ENCODE measurements around the gene FERMT2. TPM values are rescaled to one million over a fixed set of nuclear protein-coding genes. Genes with fewer than 3 reads are reported as not detected.

Gene FERMT2
- polyA plus RNA-seq, 6 donors from 2014 or later, result not detected

DNA sequence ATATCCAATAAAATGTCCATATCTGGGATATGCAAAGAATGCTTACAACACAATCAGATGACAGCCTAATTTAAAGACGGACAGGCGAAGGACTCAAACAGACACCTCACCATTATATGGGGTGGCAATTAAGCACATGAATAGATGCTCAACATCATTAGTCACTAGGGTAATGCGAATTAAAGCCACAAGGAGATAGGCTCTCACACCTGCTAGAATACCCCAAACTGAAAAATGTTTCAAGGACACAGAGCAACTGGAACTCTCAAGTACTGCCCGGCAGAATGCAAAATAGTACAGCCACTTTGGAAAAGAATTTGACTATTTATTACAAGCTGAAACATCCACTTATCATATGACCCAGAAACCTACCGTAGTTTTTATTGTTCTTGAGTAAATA lies 42.9 kb downstream of the FERMT2 start:
- Mint-ChIP-seq H3K4me1 (peaks cover 5 to 12% (median 6%) of the 10 kb centered on the region in 3 donors), H3K27me3 (no peaks in the 10 kb centered on the region), H3K36me3 (no peaks in the 10 kb centered on the region), H3K4me3 (no peak overlapping the region), H3K9me3 (no peaks in the 10 kb centered on the region), H3K27ac (no peak overlapping the region)
- DNase-seq (no peak), ATAC-seq (ENCODE audit: low read depth in 2 of 2) (no peak)

DNA sequence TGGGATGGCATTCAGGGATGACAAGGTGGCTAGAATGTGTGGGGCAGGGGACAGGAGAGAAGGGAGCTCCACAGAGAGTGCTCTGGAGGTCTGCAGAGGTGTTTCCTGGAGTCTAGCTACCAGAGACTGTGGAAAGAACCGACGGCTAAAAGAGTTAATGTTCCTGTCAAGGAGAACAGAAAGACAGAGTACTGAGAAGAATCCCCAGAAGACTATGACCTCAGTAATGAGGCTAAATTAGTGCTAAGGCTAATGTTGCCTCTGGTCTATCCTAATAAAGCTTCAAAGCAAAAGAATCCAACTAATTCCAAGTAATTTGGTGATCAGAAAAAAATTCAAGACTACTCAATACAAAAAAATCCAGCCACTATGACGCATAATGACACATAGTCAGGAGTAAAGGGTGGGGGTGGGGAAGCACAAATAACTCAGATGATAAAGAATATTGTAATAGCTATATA lies 44.7 kb downstream of the FERMT2 start:
- Mint-ChIP-seq H3K27ac (peak overlapping the region in 1 of 6 donors; percentile 75), H3K9me3 (no peaks in the 10 kb centered on the region), H3K36me3 (no peaks in the 10 kb centered on the region), H3K4me3 (no peak overlapping the region), H3K27me3 (peaks cover 0 to 11% (median 3%) of the 10 kb centered on the region in 3 donors), H3K4me1 (peaks cover 0 to 2% (median 0%) of the 10 kb centered on the region in 3 donors)
- DNase-seq (no peak), ATAC-seq (ENCODE audit: low read depth in 2 of 2) (no peak)

DNA sequence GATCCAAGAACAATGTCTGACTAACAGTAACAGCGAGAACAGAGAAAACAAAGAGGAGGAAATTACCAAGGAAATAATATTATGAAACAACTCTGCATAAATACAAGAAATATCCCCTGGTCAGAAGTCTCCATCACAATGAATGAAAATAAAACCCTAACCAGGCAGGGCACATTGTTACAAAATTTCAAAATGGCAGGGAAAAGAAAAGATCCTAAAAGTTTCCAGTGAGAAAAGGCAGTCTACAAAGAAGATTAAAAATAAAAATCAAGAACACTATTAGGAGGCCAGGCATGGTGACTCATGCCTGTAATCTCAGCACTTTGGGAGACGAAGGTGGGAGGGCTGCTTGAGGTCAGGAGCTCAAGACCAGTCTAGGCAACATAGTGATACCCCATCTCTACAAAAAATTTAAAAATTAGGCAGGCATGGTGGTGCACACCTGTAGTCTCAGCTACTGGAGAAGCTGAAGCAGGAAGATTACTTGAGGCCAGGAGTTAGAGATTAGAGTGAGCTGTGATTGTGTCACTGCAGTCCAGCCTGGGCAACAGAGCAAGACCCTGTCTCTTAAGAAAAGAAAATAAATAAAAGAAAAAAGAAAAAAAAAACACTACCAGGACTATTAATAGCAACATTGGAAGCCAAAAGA lies 47.8 kb downstream of the FERMT2 start:
- peaks cover 0 to 13% (median 3%) of the 10 kb centered on the region in 3 donors for H3K27me3 Mint-ChIP-seq
- H3K4me3 Mint-ChIP-seq, result no peak overlapping the region
- peak overlapping the region in 2 of 6 donors; percentile 60 to 74 for H3K27ac Mint-ChIP-seq
- no peaks in the 10 kb centered on the region for H3K9me3 Mint-ChIP-seq
- H3K4me1 Mint-ChIP-seq, result no peaks in the 10 kb centered on the region
- DNase-seq (no peak), ATAC-seq (ENCODE audit: low read depth in 2 of 2) (no peak)
- no peaks in the 10 kb centered on the region for H3K36me3 Mint-ChIP-seq

DNA sequence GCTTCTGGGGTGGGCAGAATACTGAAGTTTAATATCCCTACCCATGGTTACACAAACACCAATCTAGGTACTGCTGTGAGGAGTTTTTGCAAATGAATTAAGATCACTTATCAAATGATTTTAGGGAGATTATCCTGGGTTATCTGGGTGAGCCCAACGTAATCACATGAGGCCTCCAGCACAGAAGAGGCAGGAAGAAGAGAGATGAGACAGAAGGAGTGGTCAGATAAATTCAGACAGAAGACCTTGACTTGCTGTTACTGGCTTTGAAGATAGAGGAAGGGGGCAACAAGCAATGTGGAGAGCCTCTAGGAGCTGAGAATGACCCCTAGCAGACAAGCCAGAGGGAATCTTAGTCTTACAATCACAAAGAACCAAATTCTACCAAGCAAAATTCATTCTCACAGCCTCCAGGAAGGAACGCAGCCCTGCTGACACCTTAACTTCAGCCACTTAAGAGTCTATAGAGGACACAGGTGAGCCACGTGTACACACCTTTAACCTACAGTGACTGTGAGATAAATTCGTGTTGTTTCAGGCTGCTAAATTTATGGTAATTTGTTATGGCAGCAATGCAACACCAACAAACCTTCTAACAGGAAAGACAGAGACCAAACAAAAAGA lies 49.4 kb downstream of the FERMT2 start:
- no peak overlapping the region for H3K4me3 Mint-ChIP-seq
- DNase-seq (no peak), ATAC-seq (ENCODE audit: low read depth in 2 of 2) (no peak)
- H3K27me3 Mint-ChIP-seq, result peaks cover 0 to 13% (median 3%) of the 10 kb centered on the region in 3 donors
- no peaks in the 10 kb centered on the region for H3K4me1 Mint-ChIP-seq
- no peaks in the 10 kb centered on the region for H3K9me3 Mint-ChIP-seq
- H3K27ac Mint-ChIP-seq, result peak overlapping the region in 3 of 6 donors; percentile 4 to 40 (median 8)
- no peaks in the 10 kb centered on the region for H3K36me3 Mint-ChIP-seq

DNA sequence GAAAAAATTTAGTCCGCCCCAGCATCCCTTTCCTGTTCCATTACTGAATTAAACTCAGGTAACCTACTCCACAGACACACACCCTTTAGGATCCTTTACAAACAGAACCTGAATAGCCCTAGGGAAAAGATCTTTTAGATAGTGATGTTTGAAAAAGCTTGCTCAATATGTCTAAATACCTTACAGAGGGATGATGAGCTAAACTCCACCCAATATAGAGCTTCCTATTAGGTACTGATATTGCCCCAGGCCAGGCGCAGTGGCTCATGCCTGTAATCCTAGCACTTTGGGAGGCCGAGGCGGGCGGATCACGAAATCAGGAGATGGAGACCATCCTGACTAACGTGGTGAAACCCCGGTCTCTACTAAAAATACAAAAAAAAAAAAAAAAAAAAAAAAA lies 50.1 kb downstream of the FERMT2 start:
- no peak for ATAC-seq (ENCODE audit: low read depth in 2 of 2)
- no peaks in the 10 kb centered on the region for H3K36me3 Mint-ChIP-seq
- peaks cover 0 to 13% (median 3%) of the 10 kb centered on the region in 3 donors for H3K27me3 Mint-ChIP-seq

DNA sequence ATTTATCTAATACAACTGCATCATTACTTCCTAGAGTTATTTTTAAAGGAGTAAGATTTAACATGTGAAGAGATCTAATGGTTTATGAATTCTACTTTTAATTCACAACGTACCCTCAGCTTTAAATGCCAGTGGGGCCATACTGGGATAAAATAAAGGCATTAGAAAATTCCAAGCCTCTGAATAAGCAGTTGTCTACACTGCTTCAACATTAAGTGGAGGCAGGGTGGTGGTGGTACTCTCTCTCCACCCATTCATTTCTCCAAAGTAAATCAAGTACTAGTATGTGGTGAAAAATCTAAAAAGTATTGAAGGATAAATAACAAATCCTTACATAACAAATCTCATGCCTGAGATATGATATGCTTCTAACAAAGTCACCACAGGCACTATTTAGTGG lies 52.4 kb downstream of the FERMT2 start:
- Mint-ChIP-seq H3K4me3 (no peak overlapping the region), H3K27ac (no peak overlapping the region), H3K9me3 (no peaks in the 10 kb centered on the region)

More for the DNA sequence above, 50.1 kb downstream of the FERMT2 start:
- H3K4me3 Mint-ChIP-seq, result no peak overlapping the region
- H3K27ac Mint-ChIP-seq, result no peak overlapping the region
- H3K9me3 Mint-ChIP-seq, result no peaks in the 10 kb centered on the region
- no peaks in the 10 kb centered on the region for H3K4me1 Mint-ChIP-seq
- DNase-seq, result no peak

DNA sequence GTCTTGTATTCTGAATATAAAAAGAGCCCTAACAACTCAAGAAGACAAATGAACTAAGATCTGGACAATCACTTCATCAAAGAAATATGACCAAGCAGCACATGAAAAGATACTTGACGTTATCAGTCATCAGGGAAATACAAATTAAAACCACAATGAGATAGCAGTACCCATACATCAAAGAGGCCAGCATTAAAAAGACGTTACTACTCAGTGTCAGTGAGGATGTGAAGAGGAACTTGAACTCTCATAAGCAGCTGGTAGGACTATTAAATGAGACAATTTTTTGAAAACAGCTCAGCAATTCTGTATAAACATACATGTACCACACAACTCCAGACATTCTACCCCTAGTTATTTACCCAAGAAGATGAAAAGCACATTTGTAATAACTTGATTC lies 55.9 kb downstream of the FERMT2 start:
- Mint-ChIP-seq H3K4me1 (no peaks in the 10 kb centered on the region), H3K27me3 (peaks cover 0 to 4% (median 0%) of the 10 kb centered on the region in 3 donors), H3K4me3 (no peak overlapping the region), H3K36me3 (no peaks in the 10 kb centered on the region), H3K9me3 (no peaks in the 10 kb centered on the region), H3K27ac (no peak overlapping the region)
- DNase-seq (no peak), ATAC-seq (ENCODE audit: low read depth in 2 of 2) (no peak)

More for the DNA sequence above, 52.4 kb downstream of the FERMT2 start:
- Mint-ChIP-seq H3K27me3 (peaks cover 0 to 13% (median 3%) of the 10 kb centered on the region in 3 donors), H3K36me3 (no peaks in the 10 kb centered on the region), H3K4me1 (no peaks in the 10 kb centered on the region)
- no peak for DNase-seq
- no peak for ATAC-seq (ENCODE audit: low read depth in 2 of 2)

DNA sequence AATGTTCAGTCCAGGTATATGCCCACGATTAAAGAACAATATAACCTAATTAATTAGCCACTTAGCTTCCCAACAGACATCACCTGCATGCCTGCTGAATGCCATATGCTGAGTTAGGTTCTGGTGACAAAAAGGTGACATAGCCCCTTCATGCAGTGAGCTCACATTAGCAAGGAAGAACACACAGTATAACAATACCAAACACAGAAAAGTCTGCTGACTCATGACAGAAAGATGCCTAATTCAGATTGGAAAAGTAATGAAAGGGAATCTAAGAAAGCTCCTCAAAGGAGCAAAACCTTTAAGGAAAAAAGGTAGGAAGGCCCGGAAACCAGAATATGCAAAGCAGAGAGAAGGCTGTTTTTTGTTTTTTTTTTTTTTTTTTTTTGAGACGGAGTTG lies 59.0 kb downstream of the FERMT2 start:
- DNase-seq (no peak), ATAC-seq (ENCODE audit: low read depth in 2 of 2) (no peak)
- no peaks in the 10 kb centered on the region for H3K4me1 Mint-ChIP-seq
- no peak overlapping the region for H3K27ac Mint-ChIP-seq
- no peaks in the 10 kb centered on the region for H3K36me3 Mint-ChIP-seq
- H3K27me3 Mint-ChIP-seq, result peaks cover 0 to 4% (median 0%) of the 10 kb centered on the region in 3 donors
- no peak overlapping the region for H3K4me3 Mint-ChIP-seq
- H3K9me3 Mint-ChIP-seq, result no peaks in the 10 kb centered on the region

DNA sequence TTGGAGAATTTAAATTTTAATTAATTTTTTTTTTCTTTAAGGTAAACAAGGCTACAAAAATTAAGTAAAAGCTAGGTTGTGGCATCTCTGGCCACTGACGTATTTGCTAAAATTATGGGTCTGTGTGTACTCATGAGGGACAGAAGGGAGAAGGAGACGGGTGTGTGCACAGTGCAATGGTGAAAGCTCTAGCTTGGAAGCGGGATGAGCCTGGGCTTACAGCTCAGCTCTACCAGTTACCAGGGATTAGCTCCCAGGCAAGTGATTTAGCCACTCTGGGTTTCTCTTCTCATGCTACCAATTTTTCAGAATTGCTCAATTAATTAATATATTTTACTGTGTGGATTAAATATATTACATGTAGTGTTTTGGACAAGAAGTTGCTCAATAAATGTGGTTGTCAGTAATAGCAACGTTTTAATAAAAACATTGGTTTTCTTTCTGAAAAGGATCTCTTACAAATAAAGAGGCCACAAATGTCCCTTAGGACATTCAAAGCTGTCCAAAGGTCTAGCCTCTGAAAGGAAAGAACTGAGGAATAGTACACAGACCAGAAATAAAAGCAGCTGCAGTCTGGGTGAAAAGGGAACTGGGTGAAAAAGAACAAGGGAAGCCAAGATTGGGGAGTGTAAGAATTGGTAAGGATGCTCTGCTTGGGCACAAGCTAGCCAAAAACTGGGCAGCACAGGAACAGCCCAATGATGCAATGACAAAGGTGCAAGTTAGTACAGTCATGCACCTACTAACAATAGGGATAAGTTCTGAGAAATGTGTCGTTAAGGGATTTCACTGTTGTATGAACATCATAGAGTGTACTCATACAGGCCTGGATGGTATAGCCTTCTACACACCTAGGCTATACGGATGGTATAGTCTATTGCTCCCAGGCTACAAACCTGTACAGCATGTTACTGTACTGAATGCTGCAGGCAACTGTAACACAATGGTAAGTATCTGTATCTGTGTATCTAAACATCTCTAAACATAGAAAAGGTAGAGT lies 61.7 kb downstream of the FERMT2 start:
- no peak for DNase-seq
- Mint-ChIP-seq H3K36me3 (no peaks in the 10 kb centered on the region), H3K27ac (no peak overlapping the region)

DNA sequence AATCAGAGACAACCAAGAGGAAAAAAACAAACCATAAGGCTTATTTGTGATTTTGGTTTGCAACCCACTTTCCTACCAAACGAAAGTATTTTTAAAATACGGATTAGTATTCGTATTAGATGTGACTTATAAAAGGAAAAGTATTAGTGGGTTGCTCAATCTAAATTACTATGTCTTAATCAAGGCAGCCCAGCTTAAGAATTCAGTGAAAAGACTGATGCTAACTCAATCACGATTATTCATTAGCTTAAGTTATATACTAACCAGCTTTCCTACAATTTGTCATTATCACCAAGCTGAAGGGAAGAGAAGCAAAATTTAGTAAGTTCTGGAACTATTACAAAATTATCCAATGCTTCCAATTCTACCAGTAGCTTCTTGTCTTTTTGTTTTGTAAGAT lies 62.7 kb downstream of the FERMT2 start:
- Mint-ChIP-seq H3K36me3 (no peaks in the 10 kb centered on the region), H3K27me3 (peaks cover 0 to 4% (median 0%) of the 10 kb centered on the region in 3 donors), H3K4me1 (no peaks in the 10 kb centered on the region), H3K27ac (no peak overlapping the region), H3K4me3 (no peak overlapping the region), H3K9me3 (no peaks in the 10 kb centered on the region)
- no peak for ATAC-seq (ENCODE audit: low read depth in 2 of 2)
- no peak for DNase-seq

More for the DNA sequence above, 61.7 kb downstream of the FERMT2 start:
- no peak overlapping the region for H3K4me3 Mint-ChIP-seq
- ATAC-seq (ENCODE audit: low read depth in 2 of 2), result no peak
- no peaks in the 10 kb centered on the region for H3K9me3 Mint-ChIP-seq
- H3K4me1 Mint-ChIP-seq, result no peaks in the 10 kb centered on the region
- H3K27me3 Mint-ChIP-seq, result peaks cover 0 to 4% (median 0%) of the 10 kb centered on the region in 3 donors

DNA sequence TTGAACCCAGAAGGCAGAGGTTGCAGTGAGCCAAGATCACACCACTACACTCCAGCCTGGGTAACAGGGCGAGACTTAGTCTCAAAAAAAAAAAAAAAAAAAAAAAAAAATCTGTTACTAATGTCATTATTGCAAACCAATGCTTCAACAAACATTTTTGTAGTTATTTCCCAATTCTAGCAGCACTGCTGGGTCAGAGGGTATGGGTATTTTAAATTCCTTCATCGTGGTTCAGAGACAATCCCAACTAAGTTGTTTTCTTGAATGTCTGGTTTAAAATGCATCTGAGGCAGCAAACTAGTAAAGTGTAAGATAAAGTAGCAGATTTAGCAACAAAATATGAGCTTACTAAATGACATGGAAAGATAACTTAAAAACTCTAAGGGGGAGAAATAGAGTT lies 65.6 kb downstream of the FERMT2 start:
- DNase-seq, result no peak
- no peak overlapping the region for H3K27ac Mint-ChIP-seq
- no peak overlapping the region for H3K4me3 Mint-ChIP-seq
- H3K27me3 Mint-ChIP-seq, result no peaks in the 10 kb centered on the region
- no peaks in the 10 kb centered on the region for H3K9me3 Mint-ChIP-seq
- no peaks in the 10 kb centered on the region for H3K4me1 Mint-ChIP-seq
- H3K36me3 Mint-ChIP-seq, result no peaks in the 10 kb centered on the region
- ATAC-seq (ENCODE audit: low read depth in 2 of 2), result no peak

DNA sequence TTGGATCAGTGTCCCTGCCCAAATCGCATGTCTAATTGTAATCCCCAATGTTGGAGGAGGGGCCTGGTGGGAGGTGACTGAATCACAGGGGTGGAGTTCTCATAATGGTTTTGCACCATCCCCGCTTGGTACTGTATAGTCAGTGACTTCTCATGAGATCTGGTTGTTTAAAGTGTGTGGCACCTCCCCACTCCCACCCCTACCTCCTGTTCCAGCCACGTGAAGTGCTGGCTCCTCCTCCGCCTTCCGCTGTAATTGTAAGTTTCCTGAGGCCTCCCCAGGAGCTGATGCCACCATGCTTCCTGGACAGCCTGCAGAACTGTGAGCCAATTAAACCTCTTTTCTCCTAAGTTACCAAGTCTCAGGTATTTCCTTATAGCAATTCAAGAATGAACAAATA lies 67.2 kb downstream of the FERMT2 start:
- H3K9me3 Mint-ChIP-seq, result no peaks in the 10 kb centered on the region
- H3K4me3 Mint-ChIP-seq, result peak overlapping the region in 1 of 8 donors; percentile 69
- ATAC-seq (ENCODE audit: low read depth in 2 of 2) (no peak), DNase-seq (no peak)
- no peaks in the 10 kb centered on the region for H3K27me3 Mint-ChIP-seq
- no peaks in the 10 kb centered on the region for H3K4me1 Mint-ChIP-seq
- no peak overlapping the region for H3K27ac Mint-ChIP-seq
- H3K36me3 Mint-ChIP-seq, result no peaks in the 10 kb centered on the region

DNA sequence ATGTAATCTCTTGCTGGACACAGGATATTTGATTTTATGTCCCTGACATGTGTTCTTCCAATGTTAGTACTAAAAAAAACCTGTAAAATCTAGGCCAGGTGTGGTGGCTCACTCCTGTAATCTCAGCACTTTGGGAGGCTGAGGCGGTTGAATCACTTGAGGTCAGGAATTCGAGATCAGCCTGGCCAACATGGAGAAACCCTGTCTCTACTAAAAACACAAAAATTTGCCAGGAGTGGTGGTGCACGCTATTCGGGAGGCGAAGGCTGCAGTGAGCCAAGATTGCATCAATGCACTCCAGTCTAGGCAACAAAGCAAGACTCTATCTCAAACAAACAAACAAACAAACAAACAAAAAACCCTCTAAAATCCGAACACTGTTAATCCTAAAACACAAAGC lies 68.0 kb downstream of the FERMT2 start:
- no peak overlapping the region for H3K27ac Mint-ChIP-seq
- no peaks in the 10 kb centered on the region for H3K9me3 Mint-ChIP-seq
- ATAC-seq (ENCODE audit: low read depth in 2 of 2) (no peak), DNase-seq (no peak)
- H3K27me3 Mint-ChIP-seq, result no peaks in the 10 kb centered on the region
- no peaks in the 10 kb centered on the region for H3K4me1 Mint-ChIP-seq
- H3K4me3 Mint-ChIP-seq, result no peak overlapping the region
- no peaks in the 10 kb centered on the region for H3K36me3 Mint-ChIP-seq

All from naive B cell (primary cell).